Epithelial cell of esophagus (primary cell): ENCODE data around the gene CEP295NL.

Experiments used
- DNase-seq: peaks from one replicate; pipeline ENCODE4 v3.0.0; 2010; ENCODE audit warnings: low read depth
- H3K4me3 ChIP-seq: 2 replicates; pipeline ENCODE4 v1.5.1; 2011; ENCODE audit warnings: mild to moderate bottlenecking, low read length, control low read depth
- TF ChIP-seq, protein P1 (sequence below): IDR thresholded peaks from 2 replicates; pipeline ENCODE4 v1.5.1; 2011; ENCODE audit warnings: low read depth, mild to moderate bottlenecking, low read length, control low read depth, inconsistent platforms; ENCODE audit not compliant: insufficient read depth; ENCODE audit errors: missing control alignments

CEP295NL gene

DNA sequence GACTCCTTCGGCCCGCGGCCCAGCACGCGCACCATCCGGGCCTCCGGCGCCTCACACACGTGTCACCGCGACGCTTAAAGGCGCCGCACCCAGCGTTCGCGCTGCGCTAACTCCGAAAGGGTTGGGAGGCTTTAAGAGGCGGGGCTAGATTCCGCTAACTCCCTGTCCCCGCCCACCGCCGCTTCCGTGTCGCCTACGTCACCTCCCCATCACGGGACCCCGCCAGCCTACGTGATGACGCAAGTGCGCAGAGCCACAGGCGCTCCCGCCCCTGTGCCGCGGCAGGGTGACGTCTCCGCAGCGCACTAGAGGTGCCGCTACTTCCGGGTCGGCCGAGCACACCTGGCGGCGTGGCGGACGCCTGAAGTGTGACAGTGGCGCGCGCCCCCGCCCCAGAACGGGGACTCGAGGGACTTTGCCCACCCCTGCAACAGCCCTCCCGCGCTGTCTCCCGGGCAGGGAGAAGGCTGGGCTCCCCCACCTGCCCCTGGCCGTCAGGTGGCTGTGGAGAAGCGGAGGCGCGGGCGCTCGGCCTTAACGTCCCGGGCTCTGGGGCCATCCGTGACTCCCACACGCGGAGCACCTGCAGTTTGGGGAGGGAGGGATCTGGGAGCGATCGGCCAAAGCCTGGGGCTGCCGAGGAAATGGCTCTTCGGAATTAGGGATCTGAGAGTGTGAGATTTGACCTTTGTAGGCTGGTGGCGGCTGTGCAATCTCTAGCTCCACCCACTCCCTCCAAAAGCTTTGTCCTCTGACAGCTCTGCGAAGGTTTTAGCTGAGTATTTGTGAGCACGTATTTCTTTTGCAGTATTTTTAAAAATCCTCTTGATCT lies 62.0 kb downstream of the CEP295NL start, which contains the start of gene USP36:
Gene USP36 (minus strand): TSS at position 35 of the 832 bp plus-strand sequence. CDS start 4,451 bp downstream, outside the sequence.
- H3K4me3 ChIP-seq = peak within 1 kb of the TSS; percentile 88
- TF ChIP-seq, protein P1, sequence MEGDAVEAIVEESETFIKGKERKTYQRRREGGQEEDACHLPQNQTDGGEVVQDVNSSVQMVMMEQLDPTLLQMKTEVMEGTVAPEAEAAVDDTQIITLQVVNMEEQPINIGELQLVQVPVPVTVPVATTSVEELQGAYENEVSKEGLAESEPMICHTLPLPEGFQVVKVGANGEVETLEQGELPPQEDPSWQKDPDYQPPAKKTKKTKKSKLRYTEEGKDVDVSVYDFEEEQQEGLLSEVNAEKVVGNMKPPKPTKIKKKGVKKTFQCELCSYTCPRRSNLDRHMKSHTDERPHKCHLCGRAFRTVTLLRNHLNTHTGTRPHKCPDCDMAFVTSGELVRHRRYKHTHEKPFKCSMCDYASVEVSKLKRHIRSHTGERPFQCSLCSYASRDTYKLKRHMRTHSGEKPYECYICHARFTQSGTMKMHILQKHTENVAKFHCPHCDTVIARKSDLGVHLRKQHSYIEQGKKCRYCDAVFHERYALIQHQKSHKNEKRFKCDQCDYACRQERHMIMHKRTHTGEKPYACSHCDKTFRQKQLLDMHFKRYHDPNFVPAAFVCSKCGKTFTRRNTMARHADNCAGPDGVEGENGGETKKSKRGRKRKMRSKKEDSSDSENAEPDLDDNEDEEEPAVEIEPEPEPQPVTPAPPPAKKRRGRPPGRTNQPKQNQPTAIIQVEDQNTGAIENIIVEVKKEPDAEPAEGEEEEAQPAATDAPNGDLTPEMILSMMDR = no peak
- peak; percentile 100 for DNase-seq
